Neural progenitor cell (in vitro differentiated cells): ENCODE measurements around the gene APOBEC3H. TPM values are rescaled to one million over a fixed set of nuclear protein-coding genes. Genes with fewer than 3 reads are reported as not detected.

Experiments
- DNase-seq: peaks from one replicate; pipeline ENCODE4 v3.0.0-alpha.2; 2016; ENCODE audit warnings: low spot score
- H2AFZ ChIP-seq: fragments of 200-600 bp; sonication (generic); replicated peaks from 2 replicates; pipeline ENCODE4 v1.6.1; 2016; ENCODE audit warnings: antibody characterized with exemption
- H3F3A ChIP-seq: fragments of 200-600 bp; sonication (generic); 2 replicates; pipeline ENCODE4 v1.6.1; 2016; ENCODE audit warnings: antibody characterized with exemption, low read depth
- H3K27ac ChIP-seq: fragments of 200-600 bp; sonication (generic); 2 replicates; pipeline ENCODE4 v1.5.1; 2016; ENCODE audit warnings: mild to moderate bottlenecking
- H3K27me3 ChIP-seq: fragments of 200-600 bp; sonication (generic); 2 replicates; pipeline ENCODE4 v1.6.1; 2016; ENCODE audit warnings: mild to moderate bottlenecking, moderate library complexity
- H3K36me3 ChIP-seq: fragments of 200-600 bp; sonication (generic); 2 replicates; pipeline ENCODE4 v1.5.1; 2016
- H3K4me1 ChIP-seq: fragments of 200-600 bp; sonication (generic); 2 replicates; pipeline ENCODE4 v1.6.1; 2016; ENCODE audit warnings: mixed run types
- H3K4me2 ChIP-seq: fragments of 200-600 bp; sonication (generic); 2 replicates; pipeline ENCODE4 v1.6.1; 2016
- H3K4me3 ChIP-seq: fragments of 200-600 bp; sonication (generic); 2 replicates; pipeline ENCODE4 v1.5.1; 2016
- H3K79me2 ChIP-seq: fragments of 200-600 bp; sonication (generic); 2 replicates; pipeline ENCODE4 v1.6.1; 2016; ENCODE audit warnings: low read depth
- H3K9ac ChIP-seq: fragments of 200-600 bp; sonication (generic); 2 replicates; pipeline ENCODE4 v1.6.1; 2016
- H3K9me3 ChIP-seq: fragments of 200-600 bp; sonication (generic); 2 replicates; pipeline ENCODE4 v1.5.1; 2016; ENCODE audit warnings: low read depth
- H4K20me1 ChIP-seq: fragments of 200-600 bp; sonication (generic); 2 replicates; pipeline ENCODE4 v1.6.1; 2016; ENCODE audit warnings: low read depth
- H3K27ac Mint-ChIP-seq: 3 replicates; pipeline ENCODE4 v1.8.0; 2021; ENCODE audit warnings: mixed read lengths
- H3K27me3 Mint-ChIP-seq: 2 replicates; pipeline ENCODE4 v1.8.0; 2022; ENCODE audit warnings: low read depth, mild to moderate bottlenecking, inconsistent platforms, moderate library complexity, mixed read lengths; ENCODE audit not compliant: insufficient read depth
- H3K36me3 Mint-ChIP-seq: 3 replicates; pipeline ENCODE4 v1.8.0; 2021; ENCODE audit warnings: mixed read lengths
- H3K4me1 Mint-ChIP-seq: 3 replicates; pipeline ENCODE4 v1.8.0; 2021; ENCODE audit warnings: mixed read lengths
- H3K4me3 Mint-ChIP-seq: 3 replicates; pipeline ENCODE4 v1.8.0; 2021; ENCODE audit warnings: mild to moderate bottlenecking, moderate library complexity, mixed read lengths
- H3K9me3 Mint-ChIP-seq: 3 replicates; pipeline ENCODE4 v1.8.0; 2020; ENCODE audit warnings: mixed read lengths
- EZH2 ChIP-seq: fragments of 200-600 bp; sonication (generic); IDR thresholded peaks from 2 replicates; pipeline ENCODE4 v1.6.1; 2017; ENCODE audit warnings: antibody characterized with exemption, mild to moderate bottlenecking, moderate library complexity
- EZH2phosphoT487 ChIP-seq: fragments of 200-600 bp; sonication (generic); IDR thresholded peaks from 2 replicates; pipeline ENCODE4 v1.6.1; 2017; ENCODE audit warnings: antibody characterized with exemption
- total RNA-seq: library from RNA; depleted of rRNA; stranded (reverse); fragments of >200 nt; gene quantifications from 2 replicates; pipeline ENCODE4 v1.2.3, GENCODE V29; 2015; ENCODE audit warnings: low replicate concordance
- TF ChIP-seq, protein P1 (sequence below): fragments of 200-600 bp; sonication (generic); IDR thresholded peaks from 2 replicates; pipeline ENCODE4 v1.5.1; 2017; ENCODE audit warnings: antibody characterized with exemption, mild to moderate bottlenecking

The APOBEC3H gene
- total RNA-seq, 1 donor from 2014 or later, result 1.4 TPM

DNA sequence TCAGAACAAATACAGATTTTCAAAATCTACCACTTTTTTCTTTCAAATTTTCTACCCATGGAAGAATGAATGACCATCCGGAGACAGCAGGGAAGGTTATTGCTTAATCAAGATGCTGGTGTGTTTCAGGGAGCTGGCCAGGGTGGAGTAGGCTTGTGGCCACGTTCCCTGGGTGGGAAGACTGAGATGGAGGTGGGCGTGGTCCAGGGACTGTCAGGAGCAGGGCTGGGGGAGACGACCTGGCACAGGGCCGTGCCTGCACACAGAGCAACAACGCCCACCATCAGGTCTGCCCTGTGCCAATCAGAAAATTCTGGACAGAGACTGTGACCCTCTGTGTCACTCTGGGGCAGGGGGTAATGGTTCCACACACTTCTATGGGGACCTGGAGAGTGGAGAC lies 7.1 kb upstream of the APOBEC3H start:
- peaks cover 4% of the 10 kb centered on the region for H3F3A ChIP-seq
- no peak overlapping the region for H3K4me3 Mint-ChIP-seq
- H3K36me3 ChIP-seq, result no peaks in the 10 kb centered on the region
- H3K9me3 Mint-ChIP-seq, result no peaks in the 10 kb centered on the region
- H3K4me3 ChIP-seq, result no peak overlapping the region
- H3K9me3 ChIP-seq, result no peaks in the 10 kb centered on the region
- no peak for TF ChIP-seq EZH2
- TF ChIP-seq EZH2phosphoT487, result no peak
- TF ChIP-seq, protein P1, sequence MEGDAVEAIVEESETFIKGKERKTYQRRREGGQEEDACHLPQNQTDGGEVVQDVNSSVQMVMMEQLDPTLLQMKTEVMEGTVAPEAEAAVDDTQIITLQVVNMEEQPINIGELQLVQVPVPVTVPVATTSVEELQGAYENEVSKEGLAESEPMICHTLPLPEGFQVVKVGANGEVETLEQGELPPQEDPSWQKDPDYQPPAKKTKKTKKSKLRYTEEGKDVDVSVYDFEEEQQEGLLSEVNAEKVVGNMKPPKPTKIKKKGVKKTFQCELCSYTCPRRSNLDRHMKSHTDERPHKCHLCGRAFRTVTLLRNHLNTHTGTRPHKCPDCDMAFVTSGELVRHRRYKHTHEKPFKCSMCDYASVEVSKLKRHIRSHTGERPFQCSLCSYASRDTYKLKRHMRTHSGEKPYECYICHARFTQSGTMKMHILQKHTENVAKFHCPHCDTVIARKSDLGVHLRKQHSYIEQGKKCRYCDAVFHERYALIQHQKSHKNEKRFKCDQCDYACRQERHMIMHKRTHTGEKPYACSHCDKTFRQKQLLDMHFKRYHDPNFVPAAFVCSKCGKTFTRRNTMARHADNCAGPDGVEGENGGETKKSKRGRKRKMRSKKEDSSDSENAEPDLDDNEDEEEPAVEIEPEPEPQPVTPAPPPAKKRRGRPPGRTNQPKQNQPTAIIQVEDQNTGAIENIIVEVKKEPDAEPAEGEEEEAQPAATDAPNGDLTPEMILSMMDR, result no peak
- H3K4me1 ChIP-seq, result peaks cover 11% of the 10 kb centered on the region
- no peak overlapping the region for H3K4me2 ChIP-seq
- H4K20me1 ChIP-seq, result no peaks in the 10 kb centered on the region
- H3K27me3 Mint-ChIP-seq, result peaks cover 4% of the 10 kb centered on the region
- no peaks in the 10 kb centered on the region for H3K27me3 ChIP-seq
- no peaks in the 10 kb centered on the region for H3K36me3 Mint-ChIP-seq
- peaks cover 27% of the 10 kb centered on the region for H3K4me1 Mint-ChIP-seq
- no peak overlapping the region for H3K27ac Mint-ChIP-seq
- H3K27ac ChIP-seq, result no peak overlapping the region
- H3K79me2 ChIP-seq, result no peaks in the 10 kb centered on the region
- H2AFZ ChIP-seq, result no peak overlapping the region
- H3K9ac ChIP-seq, result no peak overlapping the region
- no peak for DNase-seq

GRCh38 chr22:39090426-39091064 lies 6.5 kb upstream of the APOBEC3H start:
- Mint-ChIP-seq H3K27me3 (peaks cover 4% of the 10 kb centered on the region), H3K4me1 (peaks cover 27% of the 10 kb centered on the region), H3K36me3 (no peaks in the 10 kb centered on the region), H3K27ac (no peak overlapping the region), H3K4me3 (no peak overlapping the region), H3K9me3 (no peaks in the 10 kb centered on the region)
- Histone ChIP-seq H3K79me2 (no peaks in the 10 kb centered on the region), H3K9ac (no peak overlapping the region), H3K9me3 (no peaks in the 10 kb centered on the region), H3K27me3 (no peaks in the 10 kb centered on the region), H3K4me2 (no peak overlapping the region), H3K27ac (no peak overlapping the region), H3K4me3 (no peak overlapping the region), H3K4me1 (peaks cover 11% of the 10 kb centered on the region), H3F3A (peaks cover 4% of the 10 kb centered on the region), H2AFZ (no peak overlapping the region), H4K20me1 (no peaks in the 10 kb centered on the region), H3K36me3 (no peaks in the 10 kb centered on the region)
- no peak for TF ChIP-seq EZH2phosphoT487
- DNase-seq, result no peak

DNA sequence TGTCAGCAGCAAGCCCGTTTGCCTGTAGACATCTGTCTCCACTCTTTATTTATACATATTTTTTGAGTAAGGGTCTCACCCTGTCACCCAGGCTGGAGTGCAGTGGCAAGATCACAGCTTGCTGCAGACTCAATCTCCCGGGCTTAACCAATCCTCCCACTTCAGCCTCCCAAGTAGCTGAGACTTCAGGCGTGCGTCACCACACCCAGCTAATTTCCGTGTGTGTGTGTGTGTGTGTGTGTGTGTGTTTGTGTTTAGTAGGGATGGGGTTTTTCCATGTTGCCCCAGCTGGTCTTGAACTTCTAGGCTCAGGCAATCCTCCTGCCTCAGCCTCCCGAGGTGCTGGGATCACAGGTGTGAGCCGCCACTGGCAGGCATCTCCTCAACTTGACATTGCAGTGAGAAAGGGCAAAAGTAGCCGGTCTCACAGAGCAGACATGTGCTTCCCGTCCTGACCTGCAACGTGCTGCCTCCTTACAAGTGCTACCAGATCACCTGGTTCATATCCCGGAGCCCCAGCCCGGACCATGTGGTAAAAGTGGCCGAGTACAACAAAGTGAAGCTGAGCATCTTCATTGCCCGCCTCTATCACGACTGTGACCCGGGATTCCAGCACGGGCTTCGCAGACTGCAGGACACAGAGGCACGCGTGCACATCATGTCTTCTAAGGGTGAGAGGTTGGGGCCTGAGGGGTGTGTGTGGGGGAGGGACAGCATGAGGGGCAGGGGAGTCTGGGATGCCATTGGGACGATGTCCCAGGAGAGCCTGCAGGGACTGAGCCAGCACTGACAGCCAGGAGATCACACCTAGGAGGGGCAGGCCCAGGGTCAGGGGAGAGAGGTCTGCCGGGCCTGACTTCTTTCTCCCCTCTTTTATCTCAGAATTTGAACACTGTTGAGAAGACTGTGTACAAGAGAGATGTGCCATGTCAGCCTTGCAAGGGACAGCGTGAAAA lies 5.6 kb upstream of the APOBEC3H start:
- Mint-ChIP-seq H3K27me3 (peaks cover 6% of the 10 kb centered on the region), H3K4me3 (no peak overlapping the region), H3K36me3 (no peaks in the 10 kb centered on the region), H3K27ac (peak overlapping the region; percentile 63), H3K4me1 (peaks cover 26% of the 10 kb centered on the region), H3K9me3 (no peaks in the 10 kb centered on the region)
- Histone ChIP-seq H3K79me2 (no peaks in the 10 kb centered on the region), H3K9me3 (no peaks in the 10 kb centered on the region), H3F3A (peaks cover 6% of the 10 kb centered on the region), H2AFZ (no peak overlapping the region), H3K27me3 (no peaks in the 10 kb centered on the region), H3K36me3 (no peaks in the 10 kb centered on the region), H4K20me1 (no peaks in the 10 kb centered on the region), H3K4me2 (no peak overlapping the region), H3K9ac (no peak overlapping the region), H3K4me1 (peaks cover 13% of the 10 kb centered on the region), H3K27ac (no peak overlapping the region), H3K4me3 (no peak overlapping the region)
- no peak for TF ChIP-seq EZH2
- no peak for TF ChIP-seq EZH2phosphoT487
- TF ChIP-seq, protein P1, result no peak
- DNase-seq, result no peak
